ENCODE data around the gene RANBP17. TPM values are rescaled to one million over a fixed set of nuclear protein-coding genes. Genes with fewer than 3 reads are reported as not detected.

The RANBP17 gene
- total and polyA plus RNA-seq, 4 experiments from 2014 or later = not detected

DNA sequence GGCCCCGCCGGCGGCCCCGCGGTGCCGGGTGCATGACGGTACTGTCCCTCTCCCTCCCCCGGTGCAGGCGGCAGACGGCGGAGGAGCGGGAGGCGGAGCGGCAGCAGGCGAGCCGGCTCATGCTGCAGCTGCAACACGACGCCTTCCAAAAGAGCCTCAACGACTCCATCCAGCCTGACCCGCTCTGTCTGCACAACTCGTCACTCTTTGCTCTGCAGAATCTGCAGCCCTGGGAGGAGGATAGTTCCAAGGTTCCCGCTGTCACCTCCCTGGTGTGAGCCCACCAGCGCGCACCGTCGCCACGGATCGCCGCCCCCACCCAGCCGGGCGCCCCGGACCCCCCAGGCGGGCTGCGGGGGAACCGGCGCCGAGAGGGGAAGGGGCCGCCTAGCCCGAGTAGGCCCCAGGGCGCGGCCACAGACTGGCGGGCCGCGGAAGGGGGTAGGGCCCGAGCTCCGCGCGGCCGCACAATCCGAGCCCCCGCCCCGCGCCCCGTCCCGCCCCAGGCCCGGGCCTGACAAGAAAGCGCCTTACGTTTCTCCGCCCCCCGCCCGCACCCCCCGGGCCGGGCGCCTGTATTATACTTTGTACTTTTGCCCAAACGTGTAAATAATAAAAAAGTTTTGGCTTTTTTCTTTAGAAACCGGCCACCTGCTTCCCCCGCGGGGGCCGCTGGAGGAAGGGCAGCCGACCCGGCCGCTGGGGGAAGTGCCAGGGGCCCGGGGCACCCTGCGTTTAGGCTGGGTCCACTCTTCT is 449.7 kb downstream of the RANBP17 start:
- H3K4me1 Mint-ChIP-seq = peaks cover 15 to 43% (median 27%) of the 10 kb centered on the region in 4 donors
- no peak overlapping the region for H3K27ac Mint-ChIP-seq
- peaks cover 32 to 45% of the 10 kb centered on the region in 2 donors for H3K27me3 Mint-ChIP-seq
- Histone ChIP-seq H3K4me1 (ENCODE audit: insufficient read depth, low read length) (no peaks in the 10 kb centered on the region), H3K27me3 (ENCODE audit: insufficient read depth, low read length) (peaks cover 26% of the 10 kb centered on the region), H3K4me3 (ENCODE audit: low read length in 2 of 2) (no peak overlapping the region), H3K9me3 (ENCODE audit: control insufficient read depth in 1 of 2, low read length in 2 of 2) (no peaks in the 10 kb centered on the region), H3K36me3 (ENCODE audit: insufficient read depth, low read length) (no peaks in the 10 kb centered on the region), H3K27ac (ENCODE audit: low read depth, low read length) (no peak overlapping the region)
- intact Hi-C loops (cut with micrococcal nuclease) = no loop called here
- H3K4me3 Mint-ChIP-seq = peak overlapping the region in 3 of 8 donors; percentile 20 to 61 (median 29)
- H3K9me3 Mint-ChIP-seq = peaks cover 0 to 3% (median 0%) of the 10 kb centered on the region in 8 donors
- ChIA-PET POLR2A (ENCODE audit: partially characterized antibody) (no interaction called here), CTCF (ENCODE audit: partially characterized antibody) (no interaction called here)
- DNase-seq = no peak
- no peaks in the 10 kb centered on the region for H3K36me3 Mint-ChIP-seq

GRCh38 chr5:171312129-171312974 is 450.5 kb downstream of the RANBP17 start:
- intact Hi-C loops (cut with micrococcal nuclease) = no loop called here
- Histone ChIP-seq H3K4me3 (ENCODE audit: low read length in 2 of 2) (no peak overlapping the region), H3K4me1 (ENCODE audit: insufficient read depth, low read length) (no peaks in the 10 kb centered on the region), H3K27ac (ENCODE audit: low read depth, low read length) (no peak overlapping the region), H3K9me3 (ENCODE audit: control insufficient read depth in 1 of 2, low read length in 2 of 2) (no peaks in the 10 kb centered on the region), H3K36me3 (ENCODE audit: insufficient read depth, low read length) (no peaks in the 10 kb centered on the region), H3K27me3 (ENCODE audit: insufficient read depth, low read length) (peaks cover 27% of the 10 kb centered on the region)
- no peak overlapping the region for H3K27ac Mint-ChIP-seq
- CTCF ChIA-PET (ENCODE audit: partially characterized antibody) = no interaction called here
- peaks cover 0 to 3% (median 0%) of the 10 kb centered on the region in 8 donors for H3K9me3 Mint-ChIP-seq
- POLR2A ChIA-PET (ENCODE audit: partially characterized antibody) = no interaction called here
- peaks cover 15 to 48% (median 28%) of the 10 kb centered on the region in 4 donors for H3K4me1 Mint-ChIP-seq
- H3K36me3 Mint-ChIP-seq = no peaks in the 10 kb centered on the region
- peak overlapping the region; percentile 18 to 78 (median 74) for H3K4me3 Mint-ChIP-seq
- DNase-seq = no peak
- peaks cover 33 to 45% of the 10 kb centered on the region in 2 donors for H3K27me3 Mint-ChIP-seq

DNA sequence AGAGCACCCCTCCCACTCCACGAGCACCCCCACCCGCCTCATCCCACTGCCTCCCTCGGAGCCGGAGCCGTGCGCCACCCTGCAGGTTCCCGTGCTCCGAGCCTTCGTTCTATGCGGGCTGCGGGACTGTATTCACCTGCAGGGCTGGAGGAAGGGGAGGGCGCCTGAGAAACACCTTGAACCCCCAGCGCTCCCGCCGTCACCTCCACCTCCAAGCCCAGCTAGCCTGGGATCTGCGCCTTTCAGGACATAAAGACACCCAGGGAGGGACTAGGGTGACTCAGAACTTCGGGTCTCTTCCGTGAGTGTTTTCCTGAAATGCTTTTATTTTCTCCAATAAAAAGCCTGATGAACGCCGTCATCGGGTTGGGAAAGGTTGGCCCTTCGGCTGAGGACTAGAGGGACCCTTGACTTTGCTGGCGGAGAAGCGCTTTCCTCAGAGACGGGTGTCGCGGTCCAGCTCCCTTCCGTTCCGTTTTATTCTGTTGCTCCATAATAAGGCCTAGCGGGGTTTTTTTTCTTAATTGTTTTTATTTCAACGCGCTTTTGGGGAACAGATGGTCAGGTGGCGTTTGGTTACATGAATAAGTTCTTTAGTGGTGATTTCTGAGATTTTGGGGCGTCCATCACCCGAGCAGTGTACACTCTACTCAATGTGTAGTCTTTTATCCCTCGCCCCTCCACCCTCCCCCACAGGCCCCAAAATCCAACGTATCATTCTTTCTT is 451.8 kb downstream of the RANBP17 start:
- H3K27me3 ChIP-seq (ENCODE audit: insufficient read depth, low read length) = peaks cover 29% of the 10 kb centered on the region
- H3K4me1 ChIP-seq (ENCODE audit: insufficient read depth, low read length) = no peaks in the 10 kb centered on the region
- H3K27ac ChIP-seq (ENCODE audit: low read depth, low read length) = no peak overlapping the region
- H3K9me3 Mint-ChIP-seq = peaks cover 0 to 3% (median 0%) of the 10 kb centered on the region in 8 donors
- H3K36me3 ChIP-seq (ENCODE audit: insufficient read depth, low read length) = no peaks in the 10 kb centered on the region
- H3K27ac Mint-ChIP-seq = no peak overlapping the region
- H3K9me3 ChIP-seq (ENCODE audit: control insufficient read depth in 1 of 2, low read length in 2 of 2) = no peaks in the 10 kb centered on the region
- POLR2A ChIA-PET (ENCODE audit: partially characterized antibody) = no interaction called here
- no peaks in the 10 kb centered on the region for H3K36me3 Mint-ChIP-seq
- intact Hi-C loops (cut with micrococcal nuclease) = no loop called here
- H3K4me3 Mint-ChIP-seq = peak overlapping the region; percentile 15 to 78 (median 54)
- peaks cover 11 to 41% (median 24%) of the 10 kb centered on the region in 4 donors for H3K4me1 Mint-ChIP-seq
- peaks cover 39 to 48% of the 10 kb centered on the region in 2 donors for H3K27me3 Mint-ChIP-seq
- CTCF ChIA-PET (ENCODE audit: partially characterized antibody) = no interaction called here
- no peak for DNase-seq
- no peak overlapping the region for H3K4me3 ChIP-seq (ENCODE audit: low read length in 2 of 2)

- peaks cover 0 to 3% (median 0%) of the 10 kb centered on the region in 8 donors for H3K9me3 Mint-ChIP-seq
- no peak overlapping the region for H3K4me3 Mint-ChIP-seq
- POLR2A ChIA-PET (ENCODE audit: partially characterized antibody) = no interaction called here
- H3K27ac Mint-ChIP-seq = no peak overlapping the region
- CTCF ChIA-PET (ENCODE audit: partially characterized antibody) = no interaction called here
- no peaks in the 10 kb centered on the region for H3K4me1 ChIP-seq (ENCODE audit: insufficient read depth, low read length)
- no peaks in the 10 kb centered on the region for H3K36me3 ChIP-seq (ENCODE audit: insufficient read depth, low read length)
- H3K9me3 ChIP-seq (ENCODE audit: control insufficient read depth in 1 of 2, low read length in 2 of 2) = no peaks in the 10 kb centered on the region
- no peaks in the 10 kb centered on the region for H3K36me3 Mint-ChIP-seq
- H3K4me1 Mint-ChIP-seq = peaks cover 10 to 36% (median 21%) of the 10 kb centered on the region in 4 donors
- H3K27ac ChIP-seq (ENCODE audit: low read depth, low read length) = no peak overlapping the region
- peaks cover 42 to 54% of the 10 kb centered on the region in 2 donors for H3K27me3 Mint-ChIP-seq
- intact Hi-C loops (cut with micrococcal nuclease) = no loop called here
- no peak for DNase-seq
- no peak overlapping the region for H3K4me3 ChIP-seq (ENCODE audit: low read length in 2 of 2)
- peaks cover 29% of the 10 kb centered on the region for H3K27me3 ChIP-seq (ENCODE audit: insufficient read depth, low read length)
Measured at GRCh38 chr5:171314728-171315385, 453.0 kb downstream of the RANBP17 start.

DNA sequence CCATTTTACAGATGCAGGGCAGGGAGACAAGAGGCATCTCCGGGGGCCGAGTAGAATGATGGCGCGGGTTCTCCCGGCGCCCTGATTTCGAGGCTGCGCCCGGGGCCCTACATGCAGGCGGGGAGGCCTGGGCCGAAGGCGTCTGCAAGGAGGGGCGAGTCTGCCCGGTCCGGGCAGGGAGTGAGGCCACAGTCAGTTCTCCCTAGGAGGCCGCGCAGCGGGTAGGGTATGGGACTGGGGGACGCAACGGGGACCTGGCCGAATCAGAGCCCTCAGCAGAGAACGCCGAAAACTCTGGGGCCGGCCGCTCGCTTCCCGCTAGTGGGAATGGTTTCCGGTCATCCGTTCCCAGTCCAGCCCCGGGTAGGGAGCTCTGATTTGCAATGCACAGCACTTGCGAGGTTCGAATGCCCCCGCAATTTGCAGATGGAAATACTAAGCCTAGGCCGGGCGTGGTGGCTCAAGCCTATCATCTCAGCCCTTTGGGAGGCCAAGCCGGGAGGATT is 453.6 kb downstream of the RANBP17 start:
- H3K9me3 Mint-ChIP-seq = peaks cover 0 to 3% (median 0%) of the 10 kb centered on the region in 8 donors
- Histone ChIP-seq H3K4me1 (ENCODE audit: insufficient read depth, low read length) (no peaks in the 10 kb centered on the region), H3K36me3 (ENCODE audit: insufficient read depth, low read length) (no peaks in the 10 kb centered on the region), H3K27me3 (ENCODE audit: insufficient read depth, low read length) (peaks cover 29% of the 10 kb centered on the region), H3K9me3 (ENCODE audit: control insufficient read depth in 1 of 2, low read length in 2 of 2) (no peaks in the 10 kb centered on the region), H3K27ac (ENCODE audit: low read depth, low read length) (no peak overlapping the region), H3K4me3 (ENCODE audit: low read length in 2 of 2) (no peak overlapping the region)
- intact Hi-C loops (cut with micrococcal nuclease) = no loop called here
- ChIA-PET POLR2A (ENCODE audit: partially characterized antibody) (no interaction called here), CTCF (ENCODE audit: partially characterized antibody) (no interaction called here)
- peaks cover 41 to 59% of the 10 kb centered on the region in 2 donors for H3K27me3 Mint-ChIP-seq
- peak overlapping the region in 1 of 8 donors; percentile 54 for H3K4me3 Mint-ChIP-seq
- DNase-seq = no peak
- H3K36me3 Mint-ChIP-seq = no peaks in the 10 kb centered on the region
- H3K4me1 Mint-ChIP-seq = peaks cover 10 to 36% (median 21%) of the 10 kb centered on the region in 4 donors
- no peak overlapping the region for H3K27ac Mint-ChIP-seq

- ChIA-PET CTCF (ENCODE audit: partially characterized antibody) (no interaction called here), POLR2A (ENCODE audit: partially characterized antibody) (no interaction called here)
- Mint-ChIP-seq H3K4me1 (peaks cover 10 to 31% (median 21%) of the 10 kb centered on the region in 4 donors), H3K27ac (peak overlapping the region in 1 of 7 donors; percentile 47), H3K4me3 (peak overlapping the region in 6 of 8 donors; percentile 35 to 54 (median 40)), H3K9me3 (peaks cover 0 to 3% (median 0%) of the 10 kb centered on the region in 8 donors), H3K27me3 (peaks cover 38 to 58% of the 10 kb centered on the region in 2 donors), H3K36me3 (no peaks in the 10 kb centered on the region)
- Histone ChIP-seq H3K4me1 (ENCODE audit: insufficient read depth, low read length) (no peaks in the 10 kb centered on the region), H3K36me3 (ENCODE audit: insufficient read depth, low read length) (no peaks in the 10 kb centered on the region), H3K27me3 (ENCODE audit: insufficient read depth, low read length) (peaks cover 29% of the 10 kb centered on the region), H3K4me3 (ENCODE audit: low read length in 2 of 2) (no peak overlapping the region), H3K9me3 (ENCODE audit: control insufficient read depth in 1 of 2, low read length in 2 of 2) (no peaks in the 10 kb centered on the region), H3K27ac (ENCODE audit: low read depth, low read length) (no peak overlapping the region)
- DNase-seq = no peak
- intact Hi-C loops (cut with micrococcal nuclease) = no loop called here
Measured at GRCh38 chr5:171315925-171316257, 454.1 kb downstream of the RANBP17 start.
